CD4-positive, alpha-beta T cell treated with Interleukin-15 for 1 hour (primary cell): ENCODE measurements around the gene CACNG5.

ENCODE experiments used
- DNase-seq: peaks from one replicate; pipeline ENCODE4 v3.0.0-alpha.2; 2020

The CACNG5 gene

GRCh38 chr17:66906321-66907278 is 71.7 kb downstream of the CACNG5 start:
- DNase-seq = peak; percentile 43

GRCh38 chr17:66909804-66910373 is 75.0 kb downstream of the CACNG5 start:
- no peak for DNase-seq

GRCh38 chr17:66910651-66911285 is 75.9 kb downstream of the CACNG5 start:
- no peak for DNase-seq

- DNase-seq = no peak
Observed at GRCh38 chr17:66915204-66915611, 80.3 kb downstream of the CACNG5 start.

GRCh38 chr17:66915792-66916191 is 80.9 kb downstream of the CACNG5 start:
- no peak for DNase-seq

- no peak for DNase-seq
Observed at GRCh38 chr17:66916946-66917345, 82.0 kb downstream of the CACNG5 start.

- DNase-seq = no peak
Observed at GRCh38 chr17:66918896-66919295, 84.0 kb downstream of the CACNG5 start.

GRCh38 chr17:66920435-66920834 is 85.5 kb downstream of the CACNG5 start:
- no peak for DNase-seq

- DNase-seq = no peak
Observed at GRCh38 chr17:66920950-66921349, 86.0 kb downstream of the CACNG5 start.

GRCh38 chr17:66923886-66924285 is 89.0 kb downstream of the CACNG5 start:
- DNase-seq = no peak

- DNase-seq = no peak
Observed at GRCh38 chr17:66925811-66926500, 91.0 kb downstream of the CACNG5 start.

GRCh38 chr17:66928949-66929348 is 94.0 kb downstream of the CACNG5 start:
- no peak for DNase-seq

GRCh38 chr17:66929591-66929990 is 94.7 kb downstream of the CACNG5 start:
- DNase-seq = no peak

GRCh38 chr17:66930933-66931332 is 96.0 kb downstream of the CACNG5 start:
- DNase-seq = no peak

GRCh38 chr17:66932311-66932710 is 97.4 kb downstream of the CACNG5 start:
- no peak for DNase-seq

GRCh38 chr17:66934040-66934439 is 99.1 kb downstream of the CACNG5 start:
- DNase-seq = no peak
